ENCODE data around the gene TTC17.

Gene TTC17

DNA sequence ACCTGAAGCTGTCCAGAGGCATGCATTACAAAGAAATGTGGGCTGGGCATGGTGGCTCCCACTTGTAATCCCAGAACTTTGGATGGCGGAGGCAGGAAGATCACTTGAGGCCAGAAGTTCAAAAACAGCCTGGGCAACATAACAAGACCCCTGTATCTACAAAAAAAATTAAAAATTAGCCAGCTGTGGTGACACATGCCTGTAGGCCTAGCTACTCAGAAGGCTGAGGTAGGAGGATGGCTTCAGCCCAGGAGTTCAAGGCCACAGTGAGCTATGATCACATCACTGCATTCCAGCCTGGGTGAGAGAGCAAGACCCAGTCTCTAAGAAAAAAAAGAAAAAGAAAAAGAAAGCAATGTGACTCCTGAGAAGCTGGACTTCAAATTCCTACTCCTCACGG is 183.3 kb downstream of the TTC17 start:
- no peaks in the 10 kb centered on the region for H3K36me3 ChIP-seq (ENCODE audit: control insufficient read depth in 1 of 2, insufficient read depth in 2 of 2, low read length in 2 of 2)
- peaks cover 6 to 7% of the 10 kb centered on the region in 2 donors for H3K9me3 ChIP-seq (ENCODE audit: control insufficient read depth in 1 of 2, low read length in 2 of 2)
- H3K27ac ChIP-seq (ENCODE audit: low read length): no peak overlapping the region
- H3K4me3 ChIP-seq (ENCODE audit: low read depth in 1 of 2, low read length in 2 of 2): no peak overlapping the region
- H3K4me1 ChIP-seq (ENCODE audit: control insufficient read depth in 1 of 2, insufficient read depth in 2 of 2, low read length in 2 of 2): no peaks in the 10 kb centered on the region
- peaks cover 13% of the 10 kb centered on the region for H3K27me3 ChIP-seq (ENCODE audit: low read depth, low read length)

DNA sequence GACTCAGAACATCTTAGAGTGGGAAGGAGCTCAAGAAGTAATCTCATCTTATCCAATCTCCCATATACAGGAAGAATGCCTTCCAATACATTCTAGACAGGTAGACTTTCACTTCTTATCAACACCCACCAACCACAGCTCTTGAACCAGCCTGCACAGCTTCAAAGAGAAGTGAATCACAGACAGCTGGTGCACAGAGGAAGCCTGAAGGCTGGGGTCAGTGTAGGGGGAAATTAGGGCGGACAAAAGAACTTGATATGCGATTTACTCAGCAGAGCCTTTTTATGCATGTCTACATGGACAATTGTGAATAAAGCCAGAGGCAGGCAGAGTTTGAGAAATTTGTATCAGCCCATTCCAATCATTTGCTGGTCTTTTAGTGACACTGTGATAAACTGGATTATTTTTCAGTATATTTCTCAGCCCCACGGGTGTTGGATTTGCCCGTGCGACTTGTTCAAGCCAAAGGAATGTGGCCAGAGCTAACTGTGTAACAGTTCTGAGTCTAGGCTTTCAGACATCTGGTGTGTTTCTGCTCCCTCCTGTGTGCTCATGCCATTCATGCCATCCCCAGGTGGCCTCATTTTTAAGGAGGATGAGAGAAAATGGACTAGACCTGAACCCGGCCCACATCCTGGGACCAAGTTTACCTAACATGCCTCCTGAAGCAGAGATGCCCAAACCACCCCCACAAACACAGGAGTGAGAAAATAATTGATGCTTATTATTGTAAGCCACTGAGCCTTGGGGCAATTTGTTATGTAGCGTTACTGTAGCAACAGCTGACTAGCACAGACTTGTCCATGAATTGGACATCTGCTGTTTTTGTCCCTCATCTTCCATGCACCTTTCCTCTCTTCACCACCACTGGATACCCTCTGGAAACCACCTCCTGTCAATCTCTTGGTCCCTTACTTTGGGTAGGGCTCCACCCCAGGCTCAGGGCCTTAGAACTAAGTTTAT is 184.3 kb downstream of the TTC17 start:
- peaks cover 6 to 7% of the 10 kb centered on the region in 2 donors for H3K9me3 ChIP-seq (ENCODE audit: control insufficient read depth in 1 of 2, low read length in 2 of 2)
- no peak overlapping the region for H3K4me3 ChIP-seq (ENCODE audit: low read depth in 1 of 2, low read length in 2 of 2)
- H3K4me1 ChIP-seq (ENCODE audit: control insufficient read depth in 1 of 2, insufficient read depth in 2 of 2, low read length in 2 of 2): no peaks in the 10 kb centered on the region
- H3K36me3 ChIP-seq (ENCODE audit: control insufficient read depth in 1 of 2, insufficient read depth in 2 of 2, low read length in 2 of 2): no peaks in the 10 kb centered on the region
- H3K27me3 ChIP-seq (ENCODE audit: low read depth, low read length): peaks cover 12% of the 10 kb centered on the region
- H3K27ac ChIP-seq (ENCODE audit: low read length): no peak overlapping the region

All from muscle layer of duodenum (tissue), 2 donors.